H1 (cell line): Measurements from ENCODE around the gene TIMMDC1. TPM values are rescaled to one million over a fixed set of nuclear protein-coding genes. Genes with fewer than 3 reads are reported as not detected.

Experiments used
- CTCF ChIA-PET: fragments of 300-600 bp; sonication (Branson Sonifier 250); formaldehyde crosslinking; loops from one replicate; lab custom pipeline; 2021; ENCODE audit not compliant: partially characterized antibody; lab: Charles Lee
- POLR2A ChIA-PET: fragments of 300-600 bp; sonication (Branson Sonifier 250); formaldehyde crosslinking; loops from one replicate; lab custom pipeline; 2021; ENCODE audit warnings: inconsistent platforms; ENCODE audit not compliant: partially characterized antibody; lab: Charles Lee
- DNase-seq, 2 experiments: peaks; one replicate each; pipeline versions ENCODE4 v3.0.0 to v3.0.0-alpha.2; 2010 to 2022; ENCODE audit warnings: low spot score in 2 of 2, low read depth in 1 of 2, mixed read lengths in 1 of 2
- FAIRE-seq: peaks from 2 replicates; lab custom pipeline; 2011; peaks lifted over from hg19 to GRCh38; lab: Jason Lieb, UNC
- H2AFZ ChIP-seq: 2 replicates; pipeline ENCODE4 v1.8.1; 2012; ENCODE audit warnings: low read length, inconsistent platforms
- H2AK5ac ChIP-seq: 2 replicates; pipeline ENCODE4 v1.6.1; 2013; ENCODE audit warnings: low read depth, low read length
- H2BK120ac ChIP-seq: replicated peaks from 2 replicates; pipeline ENCODE3; 2013; ENCODE audit warnings: low read depth, low read length, inconsistent platforms
- H2BK12ac ChIP-seq: 2 replicates; pipeline ENCODE4 v1.6.1; 2013; ENCODE audit warnings: low read depth, low read length
- H2BK15ac ChIP-seq: 2 replicates; pipeline ENCODE4 v1.6.1; 2013; ENCODE audit warnings: low read length
- H2BK20ac ChIP-seq: 2 replicates; pipeline ENCODE4 v1.6.1; 2013; ENCODE audit warnings: low read length
- H2BK5ac ChIP-seq: 2 replicates; pipeline ENCODE4 v1.6.1; 2013; ENCODE audit warnings: low read depth, low read length
- H3K14ac ChIP-seq: 2 replicates; pipeline ENCODE4 v1.6.1; 2013; ENCODE audit warnings: inconsistent platforms; ENCODE audit not compliant: insufficient read length
- H3K18ac ChIP-seq: 2 replicates; pipeline ENCODE4 v1.6.1; 2013; ENCODE audit warnings: low read length; ENCODE audit errors: extremely low read depth
- H3K23ac ChIP-seq: 2 replicates; pipeline ENCODE4 v1.6.1; 2013; ENCODE audit warnings: inconsistent platforms; ENCODE audit not compliant: insufficient read length
- H3K23me2 ChIP-seq: 2 replicates; pipeline ENCODE4 v1.6.1; 2013; ENCODE audit warnings: low read depth, low read length
- H3K27ac ChIP-seq: 2 replicates; pipeline ENCODE4 v1.6.1; 2011; ENCODE audit warnings: low read depth, low read length, inconsistent platforms
- H3K27me3 ChIP-seq, 4 experiments: replicated peaks in 1 of 4; 1 replicate in 1 of 4; 2 replicates in 3 of 4; pipeline versions ENCODE4 v1.6.1 to v1.8.1; 2011 to 2013; ENCODE audit warnings: low read length in 3 of 4, mild to moderate bottlenecking in 3 of 4, inconsistent platforms in 2 of 4, mixed read lengths in 2 of 4, moderate library complexity in 1 of 4; ENCODE audit not compliant: control insufficient read depth in 3 of 4, insufficient read depth in 3 of 4; ENCODE audit errors: extremely low read depth in 1 of 4
- H3K36me3 ChIP-seq, 4 experiments: 2 replicates each; pipeline versions ENCODE4 v1.6.1 to v1.8.1; 2011 to 2013; ENCODE audit warnings: mild to moderate bottlenecking in 4 of 4, low read length in 3 of 4, moderate library complexity in 2 of 4, control low read depth in 1 of 4, inconsistent platforms in 1 of 4; ENCODE audit not compliant: insufficient read depth in 4 of 4, control insufficient read depth in 2 of 4
- H3K4ac ChIP-seq: replicated peaks from 2 replicates; pipeline ENCODE3; 2013; ENCODE audit warnings: low read length, low read depth, mixed read lengths, inconsistent platforms; ENCODE audit not compliant: insufficient read length
- H3K4me1 ChIP-seq, 4 experiments: replicated peaks in 1 of 4; 1 replicate in 1 of 4; 2 replicates in 3 of 4; pipeline versions ENCODE4 v1.6.1 to v1.8.1; 2011 to 2013; ENCODE audit warnings: low read length in 3 of 4, inconsistent platforms in 2 of 4, mixed read lengths in 1 of 4; ENCODE audit not compliant: insufficient read depth in 4 of 4, control insufficient read depth in 3 of 4
- H3K4me2 ChIP-seq, 2 experiments: 2 replicates each; pipeline versions ENCODE4 v1.6.1 to v1.8.1; 2011 to 2013; ENCODE audit warnings: low read depth in 2 of 2, low read length in 2 of 2, control low read depth in 1 of 2, inconsistent platforms in 1 of 2, mild to moderate bottlenecking in 1 of 2; ENCODE audit not compliant: insufficient read depth in 1 of 2
- H3K4me3 ChIP-seq, 4 experiments: fragments of 200-600, 300-600 bp in 1 of 4; sonication (generic), shearing (Covaris generic), sonication (Bioruptor Twin) in 1 of 4; 2 replicates each; pipeline versions ENCODE4 v1.5.1 to v1.8.1; 2011 to 2016; ENCODE audit warnings: low read length in 4 of 4, low read depth in 3 of 4, control low read depth in 2 of 4, inconsistent platforms in 2 of 4, mild to moderate bottlenecking in 2 of 4, mixed read lengths in 1 of 4, moderate library complexity in 1 of 4; ENCODE audit not compliant: insufficient read depth in 2 of 4; ENCODE audit errors: extremely low read depth in 1 of 4
- H3K56ac ChIP-seq: replicated peaks from 2 replicates; pipeline ENCODE3; 2013; ENCODE audit warnings: low read depth, mild to moderate bottlenecking, mixed read lengths, low read length, inconsistent platforms; ENCODE audit not compliant: insufficient read length
- H3K79me1 ChIP-seq: 2 replicates; pipeline ENCODE4 v1.6.1; 2013; ENCODE audit warnings: low read depth, low read length, control low read depth
- H3K79me2 ChIP-seq, 2 experiments: 2 replicates each; pipeline versions ENCODE4 v1.6.1 to v1.8.1; 2012 to 2013; ENCODE audit warnings: low read length in 2 of 2, mild to moderate bottlenecking in 2 of 2, inconsistent platforms in 1 of 2; ENCODE audit not compliant: insufficient read depth in 2 of 2, control insufficient read depth in 1 of 2
- H3K9ac ChIP-seq, 4 experiments: replicated peaks in 1 of 4; 1 replicate in 1 of 4; 2 replicates in 3 of 4; pipeline versions ENCODE4 v1.6.1 to v1.8.1; 2011 to 2013; ENCODE audit warnings: low read depth in 3 of 4, low read length in 3 of 4, control low read depth in 2 of 4, mild to moderate bottlenecking in 2 of 4, moderate library complexity in 2 of 4, inconsistent platforms in 1 of 4; ENCODE audit errors: extremely low read depth in 1 of 4
- H3K9me3 ChIP-seq, 2 experiments: 2 replicates each; pipeline versions ENCODE4 v1.6.1 to v1.8.1; 2012 to 2013; ENCODE audit warnings: mild to moderate bottlenecking in 2 of 2, moderate library complexity in 2 of 2, control low read depth in 1 of 2, inconsistent platforms in 1 of 2, low read depth in 1 of 2, low read length in 1 of 2, mixed read lengths in 1 of 2; ENCODE audit not compliant: insufficient read depth in 2 of 2
- H4K20me1 ChIP-seq, 2 experiments: replicated peaks in 1 of 2; 2 replicates each; pipeline versions ENCODE3 to v1.8.1; 2011 to 2013; ENCODE audit warnings: inconsistent platforms in 2 of 2, low read length in 2 of 2, mild to moderate bottlenecking in 1 of 2; ENCODE audit not compliant: insufficient read depth in 2 of 2, control insufficient read depth in 1 of 2
- H4K5ac ChIP-seq: 2 replicates; pipeline ENCODE4 v1.6.1; 2013; ENCODE audit warnings: low read length, low read depth, mixed read lengths, inconsistent platforms; ENCODE audit not compliant: insufficient read length
- H4K8ac ChIP-seq: 2 replicates; pipeline ENCODE4 v1.8.0; 2013; ENCODE audit warnings: mild to moderate bottlenecking, moderate library complexity, low read length, inconsistent platforms; ENCODE audit not compliant: insufficient read depth; ENCODE audit errors: extremely low read depth
- H4K91ac ChIP-seq: replicated peaks from 2 replicates; pipeline ENCODE3; 2013; ENCODE audit warnings: low read length, mixed read lengths, inconsistent platforms; ENCODE audit not compliant: insufficient read length
- BACH1 ChIP-seq: IDR thresholded peaks from 2 replicates; pipeline ENCODE4 v1.6.1; 2012; ENCODE audit warnings: low read length, improper control_type of control experiment
- HDAC2 ChIP-seq, 2 experiments: fragments of 300-600 bp in 1 of 2; sonication (generic) in 1 of 2; IDR thresholded peaks; 2 replicates each; pipeline ENCODE4 v1.6.1; 2011 to 2012; ENCODE audit warnings: low read depth in 2 of 2, low read length in 2 of 2, mild to moderate bottlenecking in 2 of 2, moderate library complexity in 2 of 2, borderline replicate concordance in 1 of 2, inconsistent platforms in 1 of 2
- NRF1 ChIP-seq: IDR thresholded peaks from 2 replicates; pipeline ENCODE4 v1.6.1; 2011; ENCODE audit warnings: mild to moderate bottlenecking, low read depth, low read length, improper control_type of control experiment
- POLR2A ChIP-seq, 2 experiments: IDR thresholded peaks; 1 replicate in 1 of 2; 2 replicates in 1 of 2; pipeline ENCODE4 v1.6.1; 2011; ENCODE audit warnings: low read depth in 2 of 2, low read length in 2 of 2, mild to moderate bottlenecking in 2 of 2; ENCODE audit errors: control extremely low read depth in 1 of 2
- RBBP5 ChIP-seq: IDR thresholded peaks from 2 replicates; pipeline ENCODE4 v1.7.1; 2012; ENCODE audit warnings: low read depth, mild to moderate bottlenecking, inconsistent platforms, low read length, moderate library complexity, borderline replicate concordance
- TAF1 ChIP-seq: IDR thresholded peaks from 2 replicates; pipeline ENCODE4 v1.6.1; 2011; ENCODE audit warnings: mild to moderate bottlenecking, low read depth, low read length
- ZNF274 ChIP-seq: IDR thresholded peaks from 2 replicates; pipeline ENCODE4 v1.7.0; 2012; ENCODE audit warnings: low read length, borderline replicate concordance; ENCODE audit errors: extremely low read depth
- whole genome bisulfite sequencing, 2 experiments: shearing (Covaris generic) in 1 of 2; methylation state at CpG; one replicate each; pipeline versions ENCODE4 v1.1.6 to v1.1.7; 2013 to 2015; ENCODE audit warnings: low lambda C conversion rate in 2 of 2, mixed read lengths in 2 of 2, inconsistent platforms in 1 of 2, low coverage in 1 of 2, missing lambda C conversion rate in 1 of 2; ENCODE audit not compliant: insufficient replicate concordance in 2 of 2, insufficient coverage in 1 of 2, insufficient read length in 1 of 2; ENCODE audit errors: extremely low coverage in 1 of 2, missing lambda C conversion rate in 1 of 2; 5-methylcytosine and 5-hydroxymethylcytosine counted together
- long read RNA-seq, 2 experiments: library from RNA in 1 of 2; library from capped mRNA in 1 of 2; stranded (forward); transcript quantifications; one replicate each; pipeline ENCODE4 v2.0.0, GENCODE V29; 2021; ENCODE audit warnings: inconsistent platforms in 1 of 2
- polyA minus RNA-seq, 3 experiments: library from RNA; depleted of rRNA, polyadenylated mRNA; stranded (reverse); fragments of >200 nt; gene quantifications; 1 replicate in 2 of 3; 2 replicates in 1 of 3; pipeline ENCODE4 v1.2.3, GENCODE V29; 2011
- polyA plus RNA-seq, 7 experiments: library from polyadenylated mRNA; depleted of rRNA in 3 of 7; stranded (reverse) in 5 of 7; unstranded in 2 of 7; fragments of >200 nt in 5 of 7; fragments of 200-250 nt in 2 of 7; gene quantifications; 1 replicate in 5 of 7; 2 replicates in 1 of 7; 4 replicates in 1 of 7; pipeline versions ENCODE4 v1.2.1 to v1.2.3, GENCODE V29; 2011 to 2013; ENCODE audit warnings: missing spikeins in 2 of 7, mixed read lengths in 2 of 7
- total RNA-seq: library from RNA; stranded (reverse); fragmentation: NEBNext Ultra II Directional; extraction: Animal tissue kit (Norgen Biotek cat#: 25700); gene quantifications from 2 replicates; pipeline ENCODE4 v1.2.1, GENCODE V29; 2021

TIMMDC1 gene
- total RNA-seq: 128 and 130 TPM in 2 replicates
- 80.7 and 96.8 TPM in 2 replicates for polyA plus RNA-seq (2011; rRNA removed)
- 79.8 TPM for polyA plus RNA-seq (2011; cell fraction: cytosol; rRNA removed)
- polyA plus RNA-seq (2011; cell fraction: nucleus; rRNA removed): 65.1 TPM
- 79.6 to 96.8 TPM (median 85.5 TPM) in 4 replicates for polyA plus RNA-seq (2012, experiment 1 of 2)
- 30.1 TPM for polyA plus RNA-seq (2012, experiment 2 of 2)
- polyA plus RNA-seq (2013, experiment 1 of 2): 84.6 TPM
- polyA plus RNA-seq (2013, experiment 2 of 2): 85.8 TPM
- 41.2 and 48.3 TPM in 2 replicates for polyA minus RNA-seq (2011; rRNA and poly(A)+ RNA removed)
- 27.2 TPM for polyA minus RNA-seq (2011; cell fraction: cytosol; rRNA and poly(A)+ RNA removed)
- polyA minus RNA-seq (2011; cell fraction: nucleus; rRNA and poly(A)+ RNA removed): 41.5 TPM
- long read RNA-seq, experiment 1, transcript TIMMDC1-208 (7 exons, 2,394 nt): major isoform, 43 of 74 reads
- long read RNA-seq, experiment 1, partial matches to known transcripts: 19 of 74 reads
- long read RNA-seq, experiment 1, other reads (novel, unspliced or antisense): 11 of 74 reads
- long read RNA-seq, experiment 2, transcript TIMMDC1-208 (7 exons, 2,394 nt): major isoform, 26 of 37 reads
- long read RNA-seq, experiment 2, partial matches to known transcripts: 5 of 37 reads
- long read RNA-seq, experiment 2, other reads (novel, unspliced or antisense): 5 of 37 reads

GRCh38 chr3:119498186-119499011 is at the start of gene TIMMDC1:
TIMMDC1 (plus strand) TSS chr3:119498547; CDS start chr3:119498734, 187 bp downstream.
- Histone ChIP-seq H3K79me1 (no peaks in the 10 kb centered on the region; the same call in 1 of the 2 replicates), H3K9ac (peak within 1 kb of the TSS; percentile 75 to 99 (median 96)), H3K4me2 (peak within 1 kb of the TSS; percentile 71 to 78), H3K23ac (no peak within 1 kb of the TSS), H3K23me2 (peaks cover 5% of the 10 kb centered on the region; the same call in 1 of the 2 replicates), H2AFZ (peak within 1 kb of the TSS; percentile 91), H2BK120ac (no peak within 1 kb of the TSS), H4K20me1 (no peaks in the 10 kb centered on the region), H3K4me1 (no peaks in the 10 kb centered on the region; a peak in 1 of 7 replicates), H3K36me3 (peaks cover 0 to 27% (median 4%) of the 10 kb centered on the region in 4 experiments; a peak in 3 of 8 replicates), H3K79me2 (peaks cover 3 to 32% of the 10 kb centered on the region in 2 experiments; a peak in 2 of 4 replicates), H4K5ac (peak within 1 kb of the TSS; percentile 65), H3K56ac (peak within 1 kb of the TSS; percentile 90), H3K27me3 (no peaks in the 10 kb centered on the region), H3K4ac (peak within 1 kb of the TSS; percentile 55), H3K9me3 (no peaks in the 10 kb centered on the region), H2AK5ac (no peak within 1 kb of the TSS; the same call in 1 of the 2 replicates), H4K8ac (peak within 1 kb of the TSS; percentile 96), H2BK12ac (peak within 1 kb of the TSS; percentile 80; the same call in 1 of the 2 replicates), H3K18ac (peak within 1 kb of the TSS; percentile 91), H2BK20ac (no peak within 1 kb of the TSS), H2BK5ac (peak within 1 kb of the TSS; percentile 96), H4K91ac (peak within 1 kb of the TSS; percentile 44), H3K14ac (no peak within 1 kb of the TSS), H3K4me3 (peak within 1 kb of the TSS; percentile 93 to 98 (median 97)), H3K27ac (peak within 1 kb of the TSS; percentile 90), H2BK15ac (no peak within 1 kb of the TSS)
- 2% methylated on average over 55 of the region's 58 CpGs; no CpG with 5 or more reads in 1 of the 2 experiments for WGBS, 2 experiments
- CTCF ChIA-PET: interaction anchor here (0.5 to 2.2 kb wide), 5 partner anchors 8 to 339 kb away, joined by 3 to 8 read pairs (median 5); partner anchors contain the start of gene CD80
- peak; percentile 65 for FAIRE-seq
- POLR2A ChIA-PET: interaction anchor here (0.6 to 4.0 kb wide), 19 partner anchors 9 to 296 kb away, joined by 3 to 27 read pairs (median 4); partner anchors contain the start of genes ADPRH, COX17, POGLUT1 and TMEM39A
- DNase-seq: peak; percentile 89 to 94
- TF ChIP-seq RBBP5 (peak; percentile 76; the same call in 1 of the 2 replicates), ZNF274 (no peak), HDAC2 (IDR thresholded peaks at IDR 0.05; ENCODE audit: borderline replicate concordance in 1 of 2, low read depth in 2 of 2, low read length in 2 of 2) (no peak), BACH1 (no peak; the same call in 1 of the 2 replicates), TAF1 (peak; percentile 91), NRF1 (no peak), POLR2A (IDR thresholded peaks at IDR 0.05; ENCODE audit: control extremely low read depth in 1 of 2, low read depth in 2 of 2, low read length in 2 of 2) (peak; percentile 91 to 96)
